Kidney (tissue), 14 donors: Measurements from ENCODE around the gene ABHD14A. TPM values are rescaled to one million over a fixed set of nuclear protein-coding genes. Genes with fewer than 3 reads are reported as not detected.
A peak's percentile ranks its signal among the peaks of the same experiment; 100 is the strongest.

Experiments
- DNase-seq, 5 donors: peaks; one replicate each; pipeline ENCODE4 v3.0.0-alpha.2; 2013 to 2020
- FAIRE-seq: peaks from 2 replicates; lab custom pipeline; 2012; peaks lifted over from hg19 to GRCh38; lab: Jason Lieb, UNC
- H3K27ac ChIP-seq, 2 donors: one replicate each; pipeline ENCODE4 v1.7.0; 2013; ENCODE audit warnings: low read depth in 2 of 2, low read length in 2 of 2, inconsistent platforms in 1 of 2
- H3K27me3 ChIP-seq: one replicate; pipeline ENCODE4 v1.7.1; 2013; ENCODE audit warnings: low read length, inconsistent platforms; ENCODE audit not compliant: control insufficient read depth, insufficient read depth
- H3K36me3 ChIP-seq, 3 donors: one replicate each; pipeline versions ENCODE4 v1.7.0 to v1.7.1; 2013; ENCODE audit warnings: low read length in 3 of 3, control low read depth in 1 of 3, inconsistent platforms in 1 of 3; ENCODE audit not compliant: insufficient read depth in 3 of 3, control insufficient read depth in 2 of 3
- H3K4me1 ChIP-seq, 3 donors: one replicate each; pipeline versions ENCODE4 v1.7.0 to v1.7.1; 2013; ENCODE audit warnings: low read length in 3 of 3, inconsistent platforms in 1 of 3, low read depth in 1 of 3; ENCODE audit not compliant: control insufficient read depth in 2 of 3, insufficient read depth in 2 of 3
- H3K4me3 ChIP-seq, 3 donors: one replicate each; pipeline versions ENCODE4 v1.7.0 to v1.8.1; 2013; ENCODE audit warnings: low read length in 3 of 3, control low read depth in 1 of 3, inconsistent platforms in 1 of 3
- H3K9ac ChIP-seq, 3 donors: one replicate each; pipeline versions ENCODE4 v1.7.0 to v1.7.1; 2013; ENCODE audit warnings: low read length in 3 of 3, control low read depth in 1 of 3, inconsistent platforms in 1 of 3
- H3K9me3 ChIP-seq, 3 donors: one replicate each; pipeline versions ENCODE4 v1.7.0 to v1.7.1; 2013; ENCODE audit warnings: low read length in 3 of 3, control low read depth in 1 of 3, inconsistent platforms in 1 of 3; ENCODE audit not compliant: control insufficient read depth in 2 of 3, insufficient read depth in 1 of 3
- CTCF ChIP-seq: IDR thresholded peaks from 3 replicates; pipeline ENCODE4 v1.5.1; 2012; ENCODE audit warnings: mild to moderate bottlenecking, moderate library complexity, borderline replicate concordance; ENCODE audit not compliant: insufficient read depth; ENCODE audit errors: extremely low read depth
- intact Hi-C: fragments of 100-400 bp; cut with DNase I; formaldehyde crosslinking; loops from one replicate; pipeline ENCODE4 v1.11.1; 2022
- polyA plus RNA-seq: library from polyadenylated mRNA; stranded (reverse); fragments of 350-450 nt; fragmentation: Illumina TruSeq; extraction: RNeasy Lipid Tissue Mini Kit (QIAGEN cat#74804); gene quantifications from one replicate; pipeline ENCODE4 v1.2.3, GENCODE V29; 2014; ENCODE audit warnings: low read depth, low replicate concordance; ENCODE audit not compliant: insufficient read depth
- total RNA-seq: library from RNA; stranded (reverse); fragmentation: NEBNext Ultra II Directional; extraction: Animal tissue kit (Norgen Biotek cat#: 25700); gene quantifications from one replicate; pipeline ENCODE4 v1.2.1, GENCODE V29; 2021
- donor health status: control.
- donor health status: control.
- donor health status: control.
- donor health status: control.
- donor health status: control.
- donor health status: DM: yes; HTN: yes; CAD: no.
- donor health status: Normal renal cell carcinoma (clear cell type).

Gene ABHD14A
- total and polyA plus RNA-seq, 2 donors from 2014 or later, result 20.7 to 50.5 TPM

DNA sequence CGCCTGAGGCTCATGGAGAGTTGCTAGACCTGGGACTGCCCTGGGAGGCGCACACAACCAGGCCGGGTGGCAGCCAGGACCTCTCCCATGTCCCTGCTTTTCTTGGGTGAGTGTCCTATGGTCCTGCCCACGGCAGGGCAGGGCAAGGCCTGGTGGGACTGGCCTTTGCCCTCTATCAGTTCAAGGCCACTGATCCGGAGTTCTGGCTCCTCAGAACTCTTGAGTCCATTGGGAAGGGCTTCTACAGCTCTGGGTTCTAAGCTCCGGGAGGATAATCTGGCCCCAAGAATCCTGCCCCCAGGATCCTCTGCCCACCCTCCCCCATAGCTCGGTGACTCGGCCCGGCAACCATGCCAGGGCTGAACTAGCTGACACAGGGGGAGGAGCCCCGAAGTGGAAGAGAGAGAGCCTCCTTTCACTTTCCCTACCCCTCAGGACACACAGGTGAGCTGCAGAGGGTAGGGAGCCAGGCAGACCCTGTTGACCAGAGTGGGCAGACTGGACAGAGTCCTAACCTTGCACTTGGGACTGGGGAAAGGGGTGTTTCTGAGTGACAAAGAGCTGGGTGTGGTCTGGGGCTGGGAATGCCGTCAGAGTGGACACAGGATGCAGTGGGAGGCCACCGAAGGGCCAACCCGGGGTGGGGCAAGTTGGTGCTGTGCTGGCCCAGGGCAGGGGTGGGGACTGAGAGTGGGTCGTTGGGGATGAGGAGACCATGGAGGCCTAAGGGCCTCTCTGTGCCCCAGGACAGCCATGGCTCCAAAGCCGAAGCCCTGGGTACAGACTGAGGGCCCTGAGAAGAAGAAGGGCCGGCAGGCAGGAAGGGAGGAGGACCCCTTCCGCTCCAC lies 32.0 kb upstream of the ABHD14A start:
- FAIRE-seq, result no peak
- intact Hi-C loops, result no loop called here
- DNase-seq, result peak in 4 of 5 donors; percentile 36 to 87 (median 68)

GRCh38 chr3:51943451-51944391 lies 31.1 kb upstream of the ABHD14A start:
- FAIRE-seq (no peak), DNase-seq (peak in 2 of 5 donors; percentile 66 to 78)
- Histone ChIP-seq H3K4me3 (peak overlapping the region in 1 of 3 donors; percentile 85), H3K36me3 (peaks cover 0 to 9% (median 2%) of the 10 kb centered on the region in 3 donors), H3K27ac (peak overlapping the region in 1 of 2 donors; percentile 95), H3K4me1 (peaks cover 0 to 17% (median 15%) of the 10 kb centered on the region in 3 donors), H3K9ac (peak overlapping the region in 1 of 3 donors; percentile 95), H3K27me3 (no peaks in the 10 kb centered on the region), H3K9me3 (no peaks in the 10 kb centered on the region)
- intact Hi-C loops, result no loop called here
- no peak for TF ChIP-seq CTCF

More for the DNA sequence above, 32.0 kb upstream of the ABHD14A start:
- Histone ChIP-seq H3K27ac (peak overlapping the region; percentile 95 to 96), H3K4me3 (peak overlapping the region; percentile 52 to 85 (median 60)), H3K4me1 (peaks cover 0 to 17% (median 15%) of the 10 kb centered on the region in 3 donors), H3K27me3 (no peaks in the 10 kb centered on the region), H3K9me3 (no peaks in the 10 kb centered on the region), H3K36me3 (peaks cover 0 to 9% (median 2%) of the 10 kb centered on the region in 3 donors), H3K9ac (peak overlapping the region; percentile 30 to 95 (median 78))
- TF ChIP-seq CTCF, result no peak

DNA sequence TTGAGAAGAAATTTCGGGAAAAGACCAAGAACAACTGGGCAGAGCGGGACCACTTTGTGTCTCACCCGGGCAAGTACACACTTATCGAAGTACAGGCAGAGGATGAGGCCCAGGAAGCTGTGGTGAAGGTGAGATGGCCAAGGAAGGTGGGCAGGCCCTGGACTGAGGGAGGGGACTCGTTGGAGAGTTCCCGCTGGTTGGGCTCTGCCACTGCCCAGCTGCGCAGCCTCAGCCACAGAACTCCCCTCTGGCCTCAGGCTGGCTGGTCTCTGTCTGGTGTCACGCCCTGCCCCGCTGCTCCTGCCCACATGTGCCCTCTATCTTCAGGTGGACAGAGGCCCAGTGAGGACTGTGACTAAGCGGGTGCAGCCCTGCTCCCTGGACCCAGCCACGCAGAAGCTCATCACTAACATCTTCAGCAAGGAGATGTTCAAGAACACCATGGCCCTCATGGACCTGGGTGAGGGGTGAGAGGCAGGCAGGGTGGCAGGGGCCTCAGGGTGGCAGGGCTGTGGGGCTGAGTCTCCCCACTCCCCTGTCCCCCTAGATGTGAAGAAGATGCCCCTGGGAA lies 30.3 kb upstream of the ABHD14A start:
- Histone ChIP-seq H3K4me1 (peaks cover 0 to 17% (median 15%) of the 10 kb centered on the region in 3 donors), H3K4me3 (no peak overlapping the region), H3K36me3 (peaks cover 0 to 9% (median 4%) of the 10 kb centered on the region in 3 donors), H3K9ac (no peak overlapping the region), H3K27me3 (no peaks in the 10 kb centered on the region), H3K27ac (no peak overlapping the region), H3K9me3 (no peaks in the 10 kb centered on the region)
- DNase-seq, result peak in 2 of 5 donors; percentile 49 to 63
- TF ChIP-seq CTCF, result no peak
- no peak for FAIRE-seq
- intact Hi-C loops, result no loop called here
